ENCODE measurements around the gene KMT2B.
"Not testable (repeated sequence)": the region's sequence is repeated elsewhere in the genome, so short reads cannot be mapped to it uniquely, and the experiment has no call there.

KMT2B gene

GRCh38 chr19:35710784-35711723, 6.7 kb upstream of the KMT2B start:
- no peak for DNase-seq

- no peak for DNase-seq
These were observed 5.0 kb upstream of the KMT2B start for GRCh38 chr19:35712567-35713505.

GRCh38 chr19:35713506-35713850, 4.3 kb upstream of the KMT2B start:
- no peak for DNase-seq

GRCh38 chr19:35713904-35714495, 3.8 kb upstream of the KMT2B start:
- DNase-seq = no peak

GRCh38 chr19:35714601-35715354, 3.0 kb upstream of the KMT2B start:
- DNase-seq = no peak

- no peak for DNase-seq
These were observed 2.4 kb upstream of the KMT2B start for GRCh38 chr19:35715355-35715809.

- DNase-seq = peak; percentile 46
These were observed 1.6 kb upstream of the KMT2B start for GRCh38 chr19:35715981-35716800.

- DNase-seq = peak; percentile 86
These were observed 770 bp upstream of the KMT2B start for GRCh38 chr19:35716801-35717664.

GRCh38 chr19:35718345-35719041, 690 bp downstream of the KMT2B start:
- DNase-seq = peak; percentile 20

GRCh38 chr19:35719402-35720162, 1.8 kb downstream of the KMT2B start:
- DNase-seq = no peak

- no peak for DNase-seq
These were observed 2.3 kb downstream of the KMT2B start for GRCh38 chr19:35720163-35720524.

- DNase-seq = no peak
These were observed 2.8 kb downstream of the KMT2B start for GRCh38 chr19:35720648-35721047.

GRCh38 chr19:35721374-35721773, 3.6 kb downstream of the KMT2B start:
- DNase-seq = no peak

- DNase-seq = no peak
These were observed 4.7 kb downstream of the KMT2B start for GRCh38 chr19:35722461-35722860.

GRCh38 chr19:35722897-35723296, 5.1 kb downstream of the KMT2B start:
- DNase-seq = no peak

GRCh38 chr19:35723671-35724070, 5.9 kb downstream of the KMT2B start:
- no peak for DNase-seq

GRCh38 chr19:35724132-35724531, 6.3 kb downstream of the KMT2B start:
- DNase-seq = not testable (repeated sequence)

GRCh38 chr19:35724560-35724959, 6.8 kb downstream of the KMT2B start:
- DNase-seq = no peak
